Activated CD8-positive, alpha-beta memory T cell treated with anti-CD3 and anti-CD28 coated beads, Interleukin-2, amount 10 ng/mL, durations not matched to agents 7 days and 5 days (primary cell): ENCODE measurements around the gene HSPB3. TPM values are rescaled to one million over a fixed set of nuclear protein-coding genes. Genes with fewer than 3 reads are reported as not detected.
"Not testable (repeated sequence)": the region's sequence is repeated elsewhere in the genome, so short reads cannot be mapped to it uniquely, and the experiment has no call there.

Experiments
- ATAC-seq: fragments of 150-1000 bp; cut with Tn5 transposase; one replicate; pipeline ENCODE4 v1.10.0; 2021; ENCODE audit warnings: moderate library complexity
- CTCF ChIA-PET: fragments of 350-600 bp; sonication (Branson Sonifier 250); formaldehyde crosslinking; loops from one replicate; lab custom pipeline; 2021; ENCODE audit warnings: antibody characterized with exemption; lab: Charles Lee
- DNase-seq: peaks from one replicate; pipeline ENCODE4 v3.0.0-alpha.2; 2020
- H3K27ac Mint-ChIP-seq: one replicate; pipeline ENCODE4 v1.8.0; 2021; ENCODE audit warnings: mild to moderate bottlenecking, mixed read lengths
- H3K27me3 Mint-ChIP-seq: one replicate; pipeline ENCODE4 v1.8.0; 2021; ENCODE audit warnings: mixed read lengths
- H3K36me3 Mint-ChIP-seq: one replicate; pipeline ENCODE4 v1.8.0; 2021; ENCODE audit warnings: mild to moderate bottlenecking, mixed read lengths
- H3K4me1 Mint-ChIP-seq: one replicate; pipeline ENCODE4 v1.8.0; 2021; ENCODE audit warnings: mixed read lengths
- H3K4me3 Mint-ChIP-seq: one replicate; pipeline ENCODE4 v1.8.0; 2021; ENCODE audit warnings: mild to moderate bottlenecking, moderate library complexity, mixed read lengths
- H3K9me3 Mint-ChIP-seq: one replicate; pipeline ENCODE4 v1.8.0; 2022; ENCODE audit warnings: low read depth, mixed read lengths
- total RNA-seq, 2 experiments: library from RNA; stranded (reverse); gene quantifications; one replicate each; pipeline ENCODE4 v1.2.3, GENCODE V29; 2021

HSPB3 gene
- not detected for total RNA-seq

GRCh38 chr5:54455413-54456157 lies at the start of gene HSPB3:
Gene HSPB3, plus strand, starts transcription at chr5:54455699. Its CDS starts 91 bp downstream, at chr5:54455790.
- peaks cover 26% of the 10 kb centered on the region for H3K27me3 Mint-ChIP-seq
- H3K4me1 Mint-ChIP-seq: no peaks in the 10 kb centered on the region
- CTCF ChIA-PET: no interaction called here
- DNase-seq: no peak
- no peak within 1 kb of the TSS for H3K27ac Mint-ChIP-seq
- H3K4me3 Mint-ChIP-seq: no peak within 1 kb of the TSS
- no peak for ATAC-seq
- no peaks in the 10 kb centered on the region for H3K36me3 Mint-ChIP-seq
- no peaks in the 10 kb centered on the region for H3K9me3 Mint-ChIP-seq

- CTCF ChIA-PET: interaction anchor here (1.0 to 2.7 kb wide), 3 partner anchors 8 to 32 kb away, joined by 3 to 10 read pairs (median 5); no protein-coding TSS in a partner anchor
- ATAC-seq: no peak
- DNase-seq: no peak
- no peak overlapping the region for H3K27ac Mint-ChIP-seq
- no peaks in the 10 kb centered on the region for H3K36me3 Mint-ChIP-seq
- H3K4me1 Mint-ChIP-seq: no peaks in the 10 kb centered on the region
- H3K9me3 Mint-ChIP-seq: no peaks in the 10 kb centered on the region
- H3K4me3 Mint-ChIP-seq: no peak overlapping the region
- H3K27me3 Mint-ChIP-seq: peaks cover 20% of the 10 kb centered on the region
Measured at GRCh38 chr5:54411176-54411575, 44.3 kb upstream of the HSPB3 start.

GRCh38 chr5:54412913-54413312 lies 42.6 kb upstream of the HSPB3 start:
- Mint-ChIP-seq H3K4me1 (no peaks in the 10 kb centered on the region), H3K27ac (no peak overlapping the region), H3K4me3 (no peak overlapping the region), H3K9me3 (no peaks in the 10 kb centered on the region), H3K36me3 (no peaks in the 10 kb centered on the region), H3K27me3 (peaks cover 21% of the 10 kb centered on the region)
- CTCF ChIA-PET: no interaction called here
- no peak for ATAC-seq
- DNase-seq: no peak

GRCh38 chr5:54415147-54415546 lies 40.4 kb upstream of the HSPB3 start:
- ATAC-seq (no peak), DNase-seq (no peak)
- CTCF ChIA-PET: no interaction called here
- H3K4me3 Mint-ChIP-seq: no peak overlapping the region
- H3K27me3 Mint-ChIP-seq: peaks cover 23% of the 10 kb centered on the region
- no peak overlapping the region for H3K27ac Mint-ChIP-seq
- no peaks in the 10 kb centered on the region for H3K9me3 Mint-ChIP-seq
- H3K4me1 Mint-ChIP-seq: no peaks in the 10 kb centered on the region
- no peaks in the 10 kb centered on the region for H3K36me3 Mint-ChIP-seq

GRCh38 chr5:54415896-54416601 lies 39.5 kb upstream of the HSPB3 start:
- no peaks in the 10 kb centered on the region for H3K4me1 Mint-ChIP-seq
- H3K27ac Mint-ChIP-seq: no peak overlapping the region
- no peaks in the 10 kb centered on the region for H3K9me3 Mint-ChIP-seq
- no peak overlapping the region for H3K4me3 Mint-ChIP-seq
- CTCF ChIA-PET: no interaction called here
- no peak for ATAC-seq
- peaks cover 22% of the 10 kb centered on the region for H3K27me3 Mint-ChIP-seq
- DNase-seq: no peak
- H3K36me3 Mint-ChIP-seq: no peaks in the 10 kb centered on the region

- not testable (repeated sequence) for H3K4me1 Mint-ChIP-seq, DNase-seq, H3K36me3 Mint-ChIP-seq, H3K9me3 Mint-ChIP-seq, H3K27ac Mint-ChIP-seq, H3K4me3 Mint-ChIP-seq
- peak; percentile 47 for ATAC-seq
- CTCF ChIA-PET: interaction anchor here (0.6 to 1.3 kb wide), 18 partner anchors 9 to 851 kb away, joined by 3 to 20 read pairs (median 4); no protein-coding TSS in a partner anchor
- H3K27me3 Mint-ChIP-seq: peaks cover 24% of the 10 kb centered on the region
Measured at GRCh38 chr5:54419573-54420423, 35.7 kb upstream of the HSPB3 start.

GRCh38 chr5:54420511-54420910 lies 35.0 kb upstream of the HSPB3 start:
- H3K27me3 Mint-ChIP-seq: peaks cover 27% of the 10 kb centered on the region
- H3K9me3 Mint-ChIP-seq, DNase-seq: not testable (repeated sequence)

GRCh38 chr5:54421976-54422375 lies 33.5 kb upstream of the HSPB3 start:
- DNase-seq (no peak), ATAC-seq (no peak)
- Mint-ChIP-seq H3K4me3 (no peak overlapping the region), H3K27me3 (peaks cover 35% of the 10 kb centered on the region), H3K27ac (no peak overlapping the region), H3K36me3 (no peaks in the 10 kb centered on the region), H3K9me3 (no peaks in the 10 kb centered on the region), H3K4me1 (no peaks in the 10 kb centered on the region)
- CTCF ChIA-PET: interaction anchor here (1.2 to 2.0 kb wide), 3 partner anchors 10 to 178 kb away, joined by 3 to 6 read pairs (median 5); no protein-coding TSS in a partner anchor

More at GRCh38 chr5:54420511-54420910, 35.0 kb upstream of the HSPB3 start:
- H3K27ac Mint-ChIP-seq, CTCF ChIA-PET, H3K36me3 Mint-ChIP-seq, H3K4me1 Mint-ChIP-seq, ATAC-seq, H3K4me3 Mint-ChIP-seq: not testable (repeated sequence)

- Mint-ChIP-seq H3K27me3 (peaks cover 35% of the 10 kb centered on the region), H3K4me3 (no peak overlapping the region), H3K36me3 (no peaks in the 10 kb centered on the region), H3K9me3 (no peaks in the 10 kb centered on the region), H3K27ac (no peak overlapping the region), H3K4me1 (no peaks in the 10 kb centered on the region)
- CTCF ChIA-PET: interaction anchor here (0.8 to 1.2 kb wide), 2 partner anchors 64 to 65 kb away, joined by 3 to 4 read pairs; no protein-coding TSS in a partner anchor
- ATAC-seq (no peak), DNase-seq (no peak)
Measured at GRCh38 chr5:54425258-54425657, 30.2 kb upstream of the HSPB3 start.

GRCh38 chr5:54426209-54426608 lies 29.3 kb upstream of the HSPB3 start:
- no peaks in the 10 kb centered on the region for H3K9me3 Mint-ChIP-seq
- CTCF ChIA-PET: interaction anchor here (0.5 kb wide), 1 partner anchor 469 kb away, joined by 3 read pairs; no protein-coding TSS in a partner anchor
- H3K36me3 Mint-ChIP-seq: no peaks in the 10 kb centered on the region

GRCh38 chr5:54434650-54435049 lies 20.8 kb upstream of the HSPB3 start:
- H3K27me3 Mint-ChIP-seq: peaks cover 14% of the 10 kb centered on the region
- not testable (repeated sequence) for ATAC-seq, H3K9me3 Mint-ChIP-seq, DNase-seq, H3K4me3 Mint-ChIP-seq, H3K36me3 Mint-ChIP-seq, H3K4me1 Mint-ChIP-seq, H3K27ac Mint-ChIP-seq
- CTCF ChIA-PET: interaction anchor here (1.1 kb wide), 1 partner anchor 15 kb away, joined by 3 read pairs; no protein-coding TSS in a partner anchor

More at GRCh38 chr5:54426209-54426608, 29.3 kb upstream of the HSPB3 start:
- Mint-ChIP-seq H3K4me1 (no peaks in the 10 kb centered on the region), H3K27me3 (peaks cover 44% of the 10 kb centered on the region), H3K4me3 (no peak overlapping the region), H3K27ac (no peak overlapping the region)
- ATAC-seq (no peak), DNase-seq (no peak)

- H3K36me3 Mint-ChIP-seq: no peaks in the 10 kb centered on the region
Measured at GRCh38 chr5:54438620-54439389, 16.7 kb upstream of the HSPB3 start.

More at GRCh38 chr5:54438620-54439389, 16.7 kb upstream of the HSPB3 start:
- H3K27ac Mint-ChIP-seq: no peak overlapping the region
- H3K4me3 Mint-ChIP-seq: no peak overlapping the region
- CTCF ChIA-PET: interaction anchor here (1.4 to 1.5 kb wide), 2 partner anchors 19 to 195 kb away, joined by 3 to 4 read pairs; no protein-coding TSS in a partner anchor
- peaks cover 12% of the 10 kb centered on the region for H3K27me3 Mint-ChIP-seq
- ATAC-seq: no peak
- DNase-seq: no peak
- H3K4me1 Mint-ChIP-seq: peaks cover 4% of the 10 kb centered on the region
- no peaks in the 10 kb centered on the region for H3K9me3 Mint-ChIP-seq
